Activated T-cell treated with anti-CD3 and anti-CD28 coated beads, Interleukin-2, amount 50 U/mL, for 72 hours (primary cell): Measurements from ENCODE around the gene CLDN24. TPM values are rescaled to one million over a fixed set of nuclear protein-coding genes. Genes with fewer than 3 reads are reported as not detected.
A peak's percentile ranks its signal among the peaks of the same experiment; 100 is the strongest.

Experiments used
- ATAC-seq, 2 donors: fragments of 150-1000 bp; cut with Tn5 transposase; replicated peaks in 1 of 2; 2 replicates each; pipeline ENCODE4 v1.10.0; 2021; ENCODE audit warnings: moderate library complexity in 2 of 2, mild to moderate bottlenecking in 1 of 2
- DNase-seq, 2 donors: peaks; one replicate each; pipeline ENCODE4 v3.0.0; 2021 to 2022; ENCODE audit warnings: mixed read lengths in 1 of 2
- H3K27ac Mint-ChIP-seq: one replicate; pipeline ENCODE4 v1.8.0; 2022; ENCODE audit warnings: mild to moderate bottlenecking, moderate library complexity, mixed read lengths
- H3K27me3 Mint-ChIP-seq: one replicate; pipeline ENCODE4 v1.8.0; 2022; ENCODE audit warnings: low read depth, mixed read lengths
- H3K36me3 Mint-ChIP-seq, 2 donors: one replicate each; pipeline ENCODE4 v1.8.0; 2022; ENCODE audit warnings: mixed read lengths in 2 of 2, mild to moderate bottlenecking in 1 of 2; ENCODE audit not compliant: insufficient read depth in 2 of 2
- H3K4me1 Mint-ChIP-seq: one replicate; pipeline ENCODE4 v1.8.0; 2022; ENCODE audit warnings: low read depth, mixed read lengths
- H3K4me3 Mint-ChIP-seq, 2 donors: one replicate each; pipeline ENCODE4 v1.8.0; 2022; ENCODE audit warnings: mild to moderate bottlenecking in 2 of 2, mixed read lengths in 2 of 2, moderate library complexity in 2 of 2
- H3K9me3 Mint-ChIP-seq, 2 donors: one replicate each; pipeline ENCODE4 v1.8.0; 2022; ENCODE audit warnings: mixed read lengths in 2 of 2
- total RNA-seq, 2 donors: library from RNA; stranded (reverse); gene quantifications; one replicate each; pipeline ENCODE4 v1.2.3, GENCODE V29; 2022

Gene CLDN24
- total RNA-seq, 2 donors from 2014 or later = not detected

DNA sequence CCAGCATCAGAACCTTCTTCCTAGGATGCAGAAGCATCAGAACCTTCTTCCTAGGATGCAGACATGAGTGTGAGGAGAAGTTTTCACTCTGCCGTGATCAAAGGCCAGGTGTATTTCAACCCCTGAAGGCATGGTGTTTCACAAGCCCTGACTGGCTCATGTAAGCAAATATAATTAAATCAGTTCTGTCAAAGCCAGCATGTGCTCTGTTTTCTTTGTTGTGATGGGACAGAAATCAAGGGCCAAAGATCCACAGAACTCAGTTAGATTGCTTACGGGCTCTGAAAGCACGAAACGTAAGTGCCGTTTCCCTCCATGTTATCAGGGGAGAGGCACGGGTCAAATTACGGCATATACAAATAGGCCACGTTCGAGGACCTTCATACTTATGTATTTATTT lies 32.0 kb upstream of the CLDN24 start:
- Mint-ChIP-seq H3K27ac (no peak overlapping the region), H3K9me3 (peaks cover 0 to 3% of the 10 kb centered on the region in 2 donors), H3K4me3 (no peak overlapping the region), H3K36me3 (peaks cover 3 to 6% of the 10 kb centered on the region in 2 donors), H3K27me3 (peaks cover 10% of the 10 kb centered on the region), H3K4me1 (peaks cover 14% of the 10 kb centered on the region)
- no peak for DNase-seq
- ATAC-seq = no peak

DNA sequence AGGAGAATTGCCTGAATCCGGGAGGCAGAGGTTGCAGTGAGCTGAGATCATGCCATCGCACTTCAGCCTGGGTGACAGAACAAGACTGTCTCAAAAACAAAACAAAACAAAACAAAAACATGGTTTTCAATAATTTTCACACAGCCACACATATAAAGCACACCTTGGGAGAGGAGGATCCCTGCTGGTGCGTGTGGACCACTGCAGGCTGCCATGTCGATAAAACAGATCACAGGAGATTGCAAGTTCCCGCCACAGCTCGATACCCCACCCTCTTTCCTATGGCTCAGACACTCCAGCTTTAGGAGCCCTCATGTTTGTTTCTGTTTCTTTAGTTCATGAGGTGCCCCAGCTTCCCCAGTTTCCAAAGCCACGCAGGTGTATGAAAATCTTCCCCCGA lies 31.3 kb upstream of the CLDN24 start:
- no peak overlapping the region for H3K27ac Mint-ChIP-seq
- H3K4me3 Mint-ChIP-seq = no peak overlapping the region
- peaks cover 20% of the 10 kb centered on the region for H3K4me1 Mint-ChIP-seq
- H3K27me3 Mint-ChIP-seq = peaks cover 10% of the 10 kb centered on the region
- H3K36me3 Mint-ChIP-seq = peaks cover 3 to 6% of the 10 kb centered on the region in 2 donors
- DNase-seq = no peak
- no peak for ATAC-seq
- H3K9me3 Mint-ChIP-seq = peaks cover 0 to 3% of the 10 kb centered on the region in 2 donors

DNA sequence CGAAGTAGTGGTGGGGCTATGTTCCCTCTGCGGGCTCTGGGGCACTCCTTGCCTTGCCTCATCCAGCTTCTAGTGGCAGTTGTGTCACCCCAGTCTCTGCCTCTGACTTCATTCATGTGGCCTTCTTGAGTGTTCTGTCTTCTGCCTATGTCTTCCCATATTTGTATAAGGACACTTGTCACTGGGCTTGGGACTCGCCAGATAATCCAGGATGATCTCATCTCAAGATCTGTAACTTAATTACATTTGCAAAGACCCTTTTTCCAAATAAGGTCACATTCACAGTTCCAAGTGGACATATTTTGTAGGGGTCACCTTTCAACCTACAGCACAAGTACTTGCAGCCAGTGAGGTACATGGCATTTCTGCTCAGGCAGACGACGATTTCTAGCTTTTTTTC lies 30.3 kb upstream of the CLDN24 start:
- H3K27ac Mint-ChIP-seq = no peak overlapping the region
- DNase-seq (no peak), ATAC-seq (no peak)
- peaks cover 0 to 3% of the 10 kb centered on the region in 2 donors for H3K9me3 Mint-ChIP-seq
- peaks cover 3 to 6% of the 10 kb centered on the region in 2 donors for H3K36me3 Mint-ChIP-seq
- peaks cover 10% of the 10 kb centered on the region for H3K27me3 Mint-ChIP-seq
- H3K4me1 Mint-ChIP-seq = peaks cover 23% of the 10 kb centered on the region
- H3K4me3 Mint-ChIP-seq = no peak overlapping the region

DNA sequence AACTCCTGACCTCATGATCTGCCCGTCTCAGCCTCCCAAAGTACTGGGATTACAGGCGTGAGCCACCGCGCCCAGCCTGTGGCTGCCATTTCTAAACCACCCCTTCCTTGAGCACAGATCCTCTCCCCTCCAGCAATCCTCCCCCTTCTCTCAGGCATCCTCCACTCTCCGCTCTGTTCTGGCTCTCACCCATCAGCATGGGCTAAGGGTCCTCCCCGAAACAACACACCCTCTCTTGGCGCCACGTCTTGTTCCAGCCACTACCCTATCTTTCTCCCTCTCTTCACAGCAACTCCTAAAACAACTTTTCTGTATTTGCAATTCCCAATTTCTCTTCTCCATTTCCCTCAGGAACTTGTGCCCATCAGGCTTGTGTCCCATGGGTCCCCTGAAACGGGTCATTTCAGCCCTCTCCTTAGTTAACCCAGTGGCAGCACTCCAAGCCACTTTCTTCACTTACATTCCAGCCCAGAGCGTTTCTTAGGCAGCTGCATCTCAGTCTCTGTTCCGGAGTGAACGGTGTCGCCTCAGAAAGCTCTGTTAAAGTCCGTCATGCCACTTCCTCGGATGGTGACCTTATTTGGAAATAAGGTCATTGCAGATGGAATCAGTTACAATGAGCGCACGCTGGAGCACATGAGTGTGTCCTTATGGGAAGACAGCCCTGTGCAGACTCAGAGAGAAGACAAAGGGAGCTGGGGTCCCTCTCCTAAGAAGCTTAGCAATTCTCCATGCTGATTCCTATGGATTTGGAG lies 28.3 kb upstream of the CLDN24 start:
- peaks cover 23% of the 10 kb centered on the region for H3K4me1 Mint-ChIP-seq
- DNase-seq (no peak), ATAC-seq (no peak)
- peaks cover 3 to 6% of the 10 kb centered on the region in 2 donors for H3K36me3 Mint-ChIP-seq
- H3K27ac Mint-ChIP-seq = peak overlapping the region; percentile 39
- peaks cover 0 to 3% of the 10 kb centered on the region in 2 donors for H3K9me3 Mint-ChIP-seq
- peaks cover 10% of the 10 kb centered on the region for H3K27me3 Mint-ChIP-seq
- H3K4me3 Mint-ChIP-seq = peak overlapping the region in 1 of 2 donors; percentile 25

DNA sequence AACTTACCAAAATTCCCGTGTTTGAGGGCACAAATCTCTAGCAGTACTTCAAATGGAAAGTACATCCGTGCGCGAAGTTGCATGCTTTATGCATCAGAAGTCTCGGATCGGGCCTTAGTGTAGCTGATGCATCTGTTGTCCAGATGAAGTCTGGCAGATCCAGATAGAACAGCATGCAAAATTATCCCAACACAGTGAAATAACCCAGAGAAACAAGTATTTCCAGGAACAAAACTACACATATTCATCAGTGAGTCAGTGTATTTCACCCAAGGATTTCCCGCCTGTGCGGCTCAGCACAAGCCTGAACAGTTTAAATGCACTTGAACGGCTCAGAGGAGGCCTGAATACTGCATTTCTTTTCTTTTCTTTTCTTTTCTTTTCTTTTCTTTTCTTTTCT lies 27.4 kb upstream of the CLDN24 start:
- H3K4me3 Mint-ChIP-seq = peak overlapping the region; percentile 40 to 79
- peaks cover 3 to 6% of the 10 kb centered on the region in 2 donors for H3K36me3 Mint-ChIP-seq
- ATAC-seq (peak; percentile 35 to 36), DNase-seq (no peak)
- H3K27me3 Mint-ChIP-seq = peaks cover 10% of the 10 kb centered on the region
- H3K27ac Mint-ChIP-seq = peak overlapping the region; percentile 83
- peaks cover 23% of the 10 kb centered on the region for H3K4me1 Mint-ChIP-seq
- peaks cover 0 to 3% of the 10 kb centered on the region in 2 donors for H3K9me3 Mint-ChIP-seq

DNA sequence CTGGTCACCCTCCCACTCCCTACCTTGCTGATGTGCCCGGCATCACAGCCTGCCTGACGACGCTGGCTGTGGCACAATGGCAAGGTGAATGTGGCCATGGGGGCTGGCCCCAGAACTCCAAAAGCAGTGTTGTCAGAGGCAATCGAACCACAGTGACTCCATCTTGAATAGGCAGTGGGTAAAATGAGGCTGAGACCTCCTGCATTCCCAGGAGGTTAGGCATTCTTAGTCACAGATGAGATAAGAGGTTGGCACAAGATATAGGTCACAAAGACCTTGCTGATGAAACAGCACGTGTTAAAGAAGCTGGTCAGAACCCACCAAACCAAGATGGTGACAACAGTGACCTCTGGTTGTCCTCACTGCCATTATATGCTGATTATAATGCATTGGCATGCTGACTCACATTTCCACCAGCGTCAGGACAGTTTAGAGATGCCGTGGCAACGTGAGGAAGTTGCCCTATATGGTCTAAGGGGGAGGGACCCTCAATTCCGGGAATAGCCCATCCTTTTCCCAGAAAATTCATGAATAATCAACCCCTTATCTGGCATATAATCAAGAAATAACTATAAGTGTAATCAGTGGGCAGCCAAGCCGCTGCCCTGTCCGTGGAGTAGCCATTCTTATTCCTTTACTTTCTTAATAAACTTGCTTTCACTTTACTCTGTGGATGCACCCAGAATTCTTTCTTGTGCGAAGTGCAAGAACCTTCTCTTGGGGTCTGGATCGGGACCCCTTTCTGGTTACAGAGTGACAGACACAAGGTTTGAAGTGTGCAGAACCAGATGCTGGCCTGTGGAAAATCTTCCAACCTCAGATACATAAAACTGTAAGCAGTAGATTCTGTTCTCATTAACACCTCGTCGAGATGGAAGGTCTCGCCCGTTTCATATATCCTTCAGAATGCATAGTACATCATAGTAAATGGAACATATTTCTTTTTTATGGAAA lies 26.8 kb upstream of the CLDN24 start:
- H3K4me3 Mint-ChIP-seq = peak overlapping the region in 1 of 2 donors; percentile 79
- DNase-seq = peak; percentile 66 to 72

DNA sequence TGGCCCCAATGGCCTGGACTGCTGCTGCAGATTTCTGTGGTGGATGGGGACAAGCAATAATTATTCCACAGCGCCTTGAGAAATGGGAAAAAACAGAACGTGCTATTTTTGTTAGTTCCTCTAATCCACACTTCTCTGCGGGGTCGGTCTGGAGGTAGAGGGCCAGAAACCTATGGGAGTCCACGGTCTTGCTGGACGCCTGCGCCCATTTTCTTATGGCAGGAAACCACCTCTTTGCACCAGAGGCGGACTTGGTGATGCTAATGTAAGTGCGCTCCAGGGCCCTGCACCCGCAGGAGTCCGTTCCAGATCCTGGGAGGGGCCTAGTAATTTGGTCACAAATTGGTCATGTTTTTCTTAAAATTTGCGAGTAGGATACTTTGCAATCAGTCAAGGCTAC lies 25.9 kb upstream of the CLDN24 start:
- Mint-ChIP-seq H3K27me3 (peaks cover 20% of the 10 kb centered on the region), H3K9me3 (peaks cover 0 to 3% of the 10 kb centered on the region in 2 donors), H3K4me3 (no peak overlapping the region), H3K36me3 (peaks cover 3 to 6% of the 10 kb centered on the region in 2 donors), H3K27ac (no peak overlapping the region), H3K4me1 (peaks cover 26% of the 10 kb centered on the region)
- ATAC-seq (no peak), DNase-seq (no peak)

More for the DNA sequence above, 26.8 kb upstream of the CLDN24 start:
- peak; percentile 95 to 98 for ATAC-seq
- H3K27ac Mint-ChIP-seq = peak overlapping the region; percentile 83
- peaks cover 3 to 6% of the 10 kb centered on the region in 2 donors for H3K36me3 Mint-ChIP-seq
- peaks cover 0 to 3% of the 10 kb centered on the region in 2 donors for H3K9me3 Mint-ChIP-seq
- peaks cover 23% of the 10 kb centered on the region for H3K4me1 Mint-ChIP-seq
- peaks cover 16% of the 10 kb centered on the region for H3K27me3 Mint-ChIP-seq

DNA sequence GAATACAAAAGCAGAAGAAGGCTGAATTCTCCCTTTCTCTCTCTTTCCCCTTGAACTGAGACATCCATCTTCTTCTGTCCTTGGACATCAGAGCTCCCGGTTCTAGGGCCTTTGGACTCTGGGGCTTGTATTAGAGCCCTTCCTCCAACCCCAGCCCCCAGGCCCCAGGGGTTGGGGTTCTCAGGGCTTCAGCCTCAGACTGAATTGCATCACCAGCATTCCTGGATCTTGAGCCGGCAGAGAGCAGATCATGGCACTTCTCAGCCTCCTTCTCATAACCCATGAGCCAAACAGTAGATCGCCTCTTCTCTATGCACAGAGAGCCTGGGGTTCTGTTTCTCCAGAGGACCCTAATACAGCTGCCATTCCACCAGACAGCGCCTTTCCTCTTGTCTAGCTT lies 25.3 kb upstream of the CLDN24 start:
- DNase-seq (no peak), ATAC-seq (no peak)
- Mint-ChIP-seq H3K27me3 (peaks cover 20% of the 10 kb centered on the region), H3K27ac (no peak overlapping the region), H3K4me1 (peaks cover 28% of the 10 kb centered on the region), H3K4me3 (no peak overlapping the region), H3K9me3 (peaks cover 0 to 3% of the 10 kb centered on the region in 2 donors), H3K36me3 (peaks cover 3 to 6% of the 10 kb centered on the region in 2 donors)

DNA sequence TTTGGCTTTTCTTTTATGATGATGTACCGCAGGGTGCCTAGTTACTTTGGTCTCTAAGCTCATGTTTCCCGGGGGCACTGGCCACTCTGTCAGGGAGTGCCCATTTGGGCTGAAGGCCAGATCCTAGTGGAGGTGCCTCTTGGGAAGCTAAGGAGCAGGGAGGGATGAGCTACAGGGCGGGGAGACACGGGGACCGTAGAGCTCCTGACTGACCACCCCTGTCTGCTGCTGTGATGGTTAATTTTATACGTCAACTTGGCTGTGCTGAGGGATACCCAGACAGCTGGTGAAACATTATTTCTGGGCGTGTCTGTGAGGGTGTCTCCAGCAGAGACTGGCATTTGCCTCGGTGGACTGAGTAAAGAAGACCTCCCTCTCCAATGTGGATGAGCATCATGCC lies 24.9 kb upstream of the CLDN24 start:
- Mint-ChIP-seq H3K9me3 (peaks cover 0 to 3% of the 10 kb centered on the region in 2 donors), H3K4me1 (peaks cover 28% of the 10 kb centered on the region), H3K27ac (no peak overlapping the region), H3K27me3 (peaks cover 20% of the 10 kb centered on the region), H3K36me3 (peaks cover 3 to 6% of the 10 kb centered on the region in 2 donors), H3K4me3 (no peak overlapping the region)
- no peak for ATAC-seq
- DNase-seq = no peak

DNA sequence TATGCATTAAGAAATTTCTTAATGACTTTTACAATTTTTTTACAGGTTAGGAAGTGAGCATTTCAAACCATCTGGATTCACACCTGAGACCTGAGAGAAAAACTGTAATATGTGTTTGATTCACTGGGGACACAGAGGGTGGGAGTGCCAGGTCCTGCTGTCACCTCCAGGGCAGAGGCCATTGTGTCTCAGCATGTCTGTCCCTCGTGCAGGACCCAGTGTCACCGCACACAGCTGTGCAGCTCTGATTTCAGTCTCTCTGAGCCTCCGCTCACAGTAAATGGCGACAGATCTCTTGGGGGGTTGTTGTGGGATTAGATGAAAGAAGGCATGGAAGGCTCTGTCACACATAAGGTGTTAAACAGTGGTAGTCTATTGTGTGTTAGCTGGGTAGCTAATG lies 23.0 kb upstream of the CLDN24 start:
- Mint-ChIP-seq H3K27me3 (peaks cover 16% of the 10 kb centered on the region), H3K4me1 (peaks cover 23% of the 10 kb centered on the region), H3K36me3 (peaks cover 0 to 2% of the 10 kb centered on the region in 2 donors), H3K27ac (no peak overlapping the region), H3K4me3 (no peak overlapping the region), H3K9me3 (no peaks in the 10 kb centered on the region)
- ATAC-seq = no peak
- DNase-seq = no peak

DNA sequence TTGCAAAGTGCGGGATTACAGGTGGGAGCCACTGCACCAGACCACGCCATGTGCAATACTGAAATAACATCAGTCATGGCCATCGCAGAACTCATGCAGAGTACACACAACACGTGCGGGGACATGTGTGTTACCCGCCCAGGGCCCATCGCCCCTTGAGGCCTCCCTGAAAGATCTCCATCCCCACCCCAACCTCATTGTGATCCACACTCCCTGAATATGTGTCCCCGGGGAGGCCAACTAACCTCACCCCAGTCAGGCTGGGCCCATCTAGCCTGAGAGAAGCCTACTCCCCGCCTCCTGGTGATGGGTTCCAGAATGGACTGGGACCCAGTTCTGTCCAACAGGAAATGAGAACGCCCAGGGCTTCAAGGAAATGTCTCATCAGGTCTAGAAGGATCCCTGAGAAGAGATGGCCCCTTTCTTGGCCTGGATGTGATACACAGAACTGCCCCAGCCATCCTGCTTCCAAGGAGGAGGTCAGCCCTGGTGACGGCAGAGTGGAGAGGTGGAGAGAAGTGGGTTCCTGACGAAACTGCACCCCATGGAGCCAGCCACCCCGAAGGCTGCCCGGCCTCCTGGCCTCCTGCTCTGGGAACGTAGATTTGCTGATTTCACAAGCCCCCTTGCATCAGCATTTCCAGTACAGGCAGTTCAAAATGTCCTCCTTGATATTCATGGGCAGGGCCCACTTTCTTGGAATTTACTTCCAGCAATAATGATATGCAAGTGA lies 22.5 kb upstream of the CLDN24 start:
- DNase-seq (no peak), ATAC-seq (no peak)
- Mint-ChIP-seq H3K4me1 (peaks cover 18% of the 10 kb centered on the region), H3K27me3 (peaks cover 15% of the 10 kb centered on the region), H3K36me3 (peaks cover 0 to 2% of the 10 kb centered on the region in 2 donors), H3K4me3 (no peak overlapping the region), H3K27ac (no peak overlapping the region), H3K9me3 (no peaks in the 10 kb centered on the region)

DNA sequence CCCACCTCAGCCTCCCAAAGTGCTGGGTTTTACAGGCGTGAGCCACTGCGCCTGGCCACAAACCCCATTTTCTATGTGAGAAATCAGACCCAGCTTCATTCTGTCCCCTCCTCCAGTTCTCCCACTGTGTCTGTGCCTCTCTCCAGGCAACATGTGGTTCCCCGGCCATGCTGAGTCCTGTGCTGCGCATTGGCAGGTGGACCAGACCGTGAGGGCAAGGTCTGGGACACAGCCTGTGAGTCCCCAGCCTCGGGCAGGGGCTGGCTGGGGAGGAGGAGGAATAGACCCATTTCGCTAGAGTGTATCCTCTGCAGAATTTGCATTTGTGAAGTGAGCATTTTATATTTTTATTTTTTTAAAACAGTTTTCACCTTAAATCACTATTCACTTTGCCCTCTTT lies 21.5 kb upstream of the CLDN24 start:
- H3K27me3 Mint-ChIP-seq = peaks cover 15% of the 10 kb centered on the region
- H3K9me3 Mint-ChIP-seq = no peaks in the 10 kb centered on the region
- ATAC-seq (no peak), DNase-seq (no peak)
- no peak overlapping the region for H3K4me3 Mint-ChIP-seq
- no peak overlapping the region for H3K27ac Mint-ChIP-seq
- H3K36me3 Mint-ChIP-seq = no peaks in the 10 kb centered on the region
- peaks cover 9% of the 10 kb centered on the region for H3K4me1 Mint-ChIP-seq
